ENCODE measurements around the gene SIGLEC9. TPM values are rescaled to one million over a fixed set of nuclear protein-coding genes. Genes with fewer than 3 reads are reported as not detected.

Gene SIGLEC9
- total RNA-seq, 4 donors from 2014 or later: 5.5 to 34.7 (median 11.3) TPM

DNA sequence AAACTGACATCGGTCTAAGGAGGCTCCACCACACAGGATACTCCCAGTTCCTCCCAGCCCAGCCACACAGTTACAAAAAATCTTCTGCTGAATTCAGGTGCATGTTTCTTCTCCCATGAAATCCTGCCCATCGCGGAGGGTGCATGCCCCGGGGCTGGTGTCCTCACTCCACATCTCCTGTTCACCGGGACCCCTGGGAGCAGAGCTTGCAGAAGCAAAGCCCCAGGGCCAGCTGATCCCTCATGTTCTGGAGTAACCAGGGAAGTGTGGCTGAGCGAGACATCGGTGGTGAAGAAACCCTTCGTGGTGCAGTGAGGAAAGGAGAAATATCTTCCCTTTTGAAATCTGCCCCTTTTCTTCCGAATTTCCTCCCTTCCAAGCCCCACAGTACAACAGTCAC is 904 bp upstream of the SIGLEC9 start:
- no peak for TF ChIP-seq CTCF (IDR thresholded peaks at IDR 0.05; ENCODE audit: low read depth)

DNA sequence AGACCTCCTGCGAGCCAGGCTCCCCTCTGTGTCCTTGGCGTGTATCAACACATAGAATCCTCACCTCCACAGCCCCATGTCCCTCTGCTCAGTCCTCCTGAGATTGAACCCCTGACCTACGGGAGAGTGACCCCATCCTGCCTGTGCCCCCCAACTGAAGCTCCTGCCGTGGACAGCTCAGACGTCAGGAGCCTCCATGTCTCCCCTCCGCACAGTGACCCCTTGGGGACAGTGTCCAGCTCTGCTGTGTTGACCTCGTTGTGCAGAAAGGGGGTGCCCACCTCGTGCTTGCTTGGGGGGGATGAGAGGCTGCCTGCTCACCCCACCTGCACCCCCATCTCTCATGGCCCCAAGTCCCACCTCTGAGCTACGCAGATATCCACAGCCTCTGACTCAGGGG is 490 bp upstream of the SIGLEC9 start:
- TF ChIP-seq CTCF (IDR thresholded peaks at IDR 0.05; ENCODE audit: low read depth): no peak

- no peak for TF ChIP-seq CTCF (IDR thresholded peaks at IDR 0.05; ENCODE audit: low read depth)
These were observed 842 bp downstream of the SIGLEC9 start for GRCh38 chr19:51125421-51126075.

- no peak for TF ChIP-seq CTCF (IDR thresholded peaks at IDR 0.05; ENCODE audit: low read depth)
These were observed 2.3 kb downstream of the SIGLEC9 start for GRCh38 chr19:51127032-51127431.

GRCh38 chr19:51127755-51128154 is 3.0 kb downstream of the SIGLEC9 start:
- no peak for TF ChIP-seq CTCF (IDR thresholded peaks at IDR 0.05; ENCODE audit: low read depth)

- no peak for TF ChIP-seq CTCF (IDR thresholded peaks at IDR 0.05; ENCODE audit: low read depth)
These were observed 3.5 kb downstream of the SIGLEC9 start for GRCh38 chr19:51128227-51128626.

GRCh38 chr19:51129716-51130115 is 5.0 kb downstream of the SIGLEC9 start:
- no peak for TF ChIP-seq CTCF (IDR thresholded peaks at IDR 0.05; ENCODE audit: low read depth)
